HepG2 (cell line): ENCODE data around the gene TCF23. TPM values are rescaled to one million over a fixed set of nuclear protein-coding genes. Genes with fewer than 3 reads are reported as not detected.

Source experiments
- ELF1 ChIP-seq: sonication (generic); formaldehyde crosslinking; IDR thresholded peaks from 2 replicates; pipeline ENCODE4 v1.4.0; 2020; ENCODE audit warnings: missing genetic modification reagents
- FOSL2 ChIP-seq: sonication (generic); formaldehyde crosslinking; IDR thresholded peaks from 2 replicates; pipeline ENCODE4 v1.4.0; 2020; ENCODE audit warnings: missing genetic modification reagents
- GATAD2A ChIP-seq: IDR thresholded peaks from 2 replicates; pipeline ENCODE4 v1.6.1; 2016
- MAFF ChIP-seq: IDR thresholded peaks from 2 replicates; pipeline ENCODE4 v1.6.1; 2011; ENCODE audit warnings: low read depth, low read length, improper control_type of control experiment
- MAFG ChIP-seq: sonication (generic); formaldehyde crosslinking; IDR thresholded peaks from 2 replicates; pipeline ENCODE4 v1.5.1; 2020; ENCODE audit warnings: mild to moderate bottlenecking, missing genetic modification reagents
- MEIS1 ChIP-seq: sonication (generic); formaldehyde crosslinking; IDR thresholded peaks from 2 replicates; pipeline ENCODE4 v1.9.0; 2021; ENCODE audit warnings: mild to moderate bottlenecking, missing genetic modification reagents, moderate library complexity, borderline replicate concordance
- PAXIP1 ChIP-seq: sonication (generic); formaldehyde crosslinking; conservative IDR thresholded peaks from 2 replicates; pipeline ENCODE4 v1.4.0; 2020; ENCODE audit warnings: mild to moderate bottlenecking, missing genetic modification reagents, moderate library complexity
- TGIF2 ChIP-seq: IDR thresholded peaks from 2 replicates; pipeline ENCODE4 v1.6.1; 2016; ENCODE audit warnings: control low read depth, missing compliant biosample characterization
- ZBED4 ChIP-seq: sonication (generic); formaldehyde crosslinking; IDR thresholded peaks from 2 replicates; pipeline ENCODE4 v1.4.0; 2020; ENCODE audit warnings: missing genetic modification reagents, borderline replicate concordance
- ZFX ChIP-seq: sonication (generic); formaldehyde crosslinking; IDR thresholded peaks from 2 replicates; pipeline ENCODE4 v1.4.0; 2020; ENCODE audit warnings: mild to moderate bottlenecking, low read depth, missing genetic modification reagents, moderate library complexity
- ZNF281 ChIP-seq: sonication (generic); formaldehyde crosslinking; IDR thresholded peaks from 2 replicates; pipeline ENCODE4 v1.4.0; 2020; ENCODE audit warnings: missing genetic modification reagents, borderline replicate concordance
- ZNF501 ChIP-seq: sonication (generic); formaldehyde crosslinking; IDR thresholded peaks from 2 replicates; pipeline ENCODE4 v1.5.1; 2020; ENCODE audit warnings: mild to moderate bottlenecking, moderate library complexity, missing genetic modification reagents
- ZNF574 ChIP-seq: sonication (generic); formaldehyde crosslinking; IDR thresholded peaks from 2 replicates; pipeline ENCODE4 v1.4.0; 2020; ENCODE audit warnings: missing genetic modification reagents
- ZNF670 ChIP-seq: sonication (generic); formaldehyde crosslinking; IDR thresholded peaks from 2 replicates; pipeline ENCODE4 v1.8.0; 2022; ENCODE audit warnings: mild to moderate bottlenecking, missing genetic modification reagents, borderline replicate concordance
- polyA plus RNA-seq, 8 experiments: library from polyadenylated mRNA; depleted of rRNA in 3 of 8; stranded (reverse) in 7 of 8; unstranded in 1 of 8; fragments of >200 nt; fragmentation: Illumina TruSeq in 4 of 8; extraction: Trizol in 4 of 8; gene quantifications; 2 replicates each; pipeline versions ENCODE4 v1.2.1 to v1.2.3, GENCODE V29; 2011 to 2016; ENCODE audit warnings: low read depth in 4 of 8, missing spikeins in 1 of 8, mixed read lengths in 1 of 8; ENCODE audit not compliant: insufficient read depth in 1 of 8
- total RNA-seq, 5 experiments: library from RNA; depleted of rRNA; stranded (reverse); fragments of >200 nt; fragmentation: Illumina TruSeq; extraction: Trizol; gene quantifications; 2 replicates each; pipeline ENCODE4 v1.2.3, GENCODE V29; 2016; ENCODE audit warnings: low read depth in 1 of 5

TCF23 gene
- total and polyA plus RNA-seq, 2 of the 13 experiments (the other 11 are each of a cell fraction or from before 2014, with no cell fraction given) = 0.02 to 1.4 TPM

GRCh38 chr2:27162151-27163121 lies 13.6 kb downstream of the TCF23 start (continued):
- TF ChIP-seq MAFG (CRISPR knock-in tag) (0 out of 2 replicates have a peak, but pooled peaks have one; percentile 32), ZNF501 (peak; percentile 51; the same call in 1 of the 2 replicates), ZBED4 (CRISPR knock-in tag) (0 out of 2 replicates have a peak, but pooled peaks have one; percentile 12), ELF1 (CRISPR knock-in tag) (no peak), ZFX (CRISPR knock-in tag) (0 out of 2 replicates have a peak, but pooled peaks have one; percentile 24), FOSL2 (peak; percentile 61), MEIS1 (0 out of 2 replicates have a peak, but pooled peaks have one; percentile 55), ZNF670 (CRISPR knock-in tag) (no peak), GATAD2A (CRISPR knock-in tag) (0 out of 2 replicates have a peak, but pooled peaks have one; percentile 8), TGIF2 (CRISPR knock-in tag) (peak; percentile 36; the same call in 1 of the 2 replicates), MAFF (peak; percentile 37; the same call in 1 of the 2 replicates), PAXIP1 (0 out of 2 replicates have a peak, but pooled peaks have one; percentile 16), ZNF281 (CRISPR knock-in tag) (no peak), ZNF574 (CRISPR knock-in tag) (no peak)
